Liver (tissue), 9 donors: ENCODE measurements around the gene PLA2G10. TPM values are rescaled to one million over a fixed set of nuclear protein-coding genes. Genes with fewer than 3 reads are reported as not detected.

Experiments
- DNase-seq: peaks from one replicate; pipeline ENCODE4 v3.0.0-alpha.2; 2017; ENCODE audit warnings: low spot score
- H3K27ac ChIP-seq, 2 donors: one replicate each; pipeline ENCODE4 v1.7.0; 2013; ENCODE audit warnings: inconsistent platforms in 2 of 2, low read length in 2 of 2, control low read depth in 1 of 2, low read depth in 1 of 2, mild to moderate bottlenecking in 1 of 2
- H3K27me3 ChIP-seq, 4 donors: one replicate each; pipeline versions ENCODE4 v1.6.1 to v1.7.0; 2013; ENCODE audit warnings: low read length in 3 of 4, inconsistent platforms in 1 of 4, mild to moderate bottlenecking in 1 of 4, moderate library complexity in 1 of 4; ENCODE audit not compliant: control insufficient read depth in 4 of 4, insufficient read depth in 4 of 4
- H3K36me3 ChIP-seq, 4 donors: one replicate each; pipeline versions ENCODE4 v1.6.1 to v1.7.0; 2013; ENCODE audit warnings: low read length in 3 of 4, mild to moderate bottlenecking in 3 of 4, low read depth in 1 of 4, moderate library complexity in 1 of 4; ENCODE audit not compliant: control insufficient read depth in 4 of 4, insufficient read depth in 3 of 4
- H3K4me1 ChIP-seq, 4 donors: one replicate each; pipeline versions ENCODE4 v1.6.1 to v1.7.0; 2013; ENCODE audit warnings: low read length in 3 of 4, mild to moderate bottlenecking in 3 of 4, moderate library complexity in 1 of 4; ENCODE audit not compliant: control insufficient read depth in 4 of 4, insufficient read depth in 4 of 4
- H3K4me3 ChIP-seq, 3 donors: one replicate each; pipeline versions ENCODE4 v1.6.1 to v1.7.0; 2013; ENCODE audit warnings: low read length in 3 of 3, control low read depth in 1 of 3, low read depth in 1 of 3, mild to moderate bottlenecking in 1 of 3
- H3K9ac ChIP-seq, 2 donors: one replicate each; pipeline ENCODE4 v1.7.0; 2013; ENCODE audit warnings: low read length in 2 of 2, mild to moderate bottlenecking in 2 of 2, moderate library complexity in 2 of 2, control low read depth in 1 of 2, low read depth in 1 of 2
- H3K9me3 ChIP-seq, 4 donors: one replicate each; pipeline versions ENCODE4 v1.6.1 to v1.7.0; 2013; ENCODE audit warnings: low read length in 3 of 4; ENCODE audit not compliant: control insufficient read depth in 4 of 4
- ATF3 ChIP-seq: IDR thresholded peaks from 2 replicates; pipeline ENCODE4 v1.6.1; 2016; ENCODE audit warnings: antibody characterized with exemption
- CTCF ChIP-seq: fragments of 150-350 bp; IDR thresholded peaks from 2 replicates; pipeline ENCODE4 v1.5.1; 2017; ENCODE audit warnings: improper control_type of control experiment, low read depth, low read length; ENCODE audit not compliant: missing input control
- EGR1 ChIP-seq, 2 donors: IDR thresholded peaks; 2 replicates each; pipeline ENCODE4 v1.6.1; 2016 to 2018; ENCODE audit warnings: antibody characterized with exemption in 2 of 2, low read depth in 2 of 2
- FOXA1 ChIP-seq: IDR thresholded peaks from 2 replicates; pipeline ENCODE4 v1.6.1; 2016; ENCODE audit warnings: antibody characterized with exemption
- FOXA2 ChIP-seq: IDR thresholded peaks from 2 replicates; pipeline ENCODE4 v1.6.1; 2016; ENCODE audit warnings: antibody characterized with exemption
- HNF4A ChIP-seq, 2 donors: conservative IDR thresholded peaks; 2 replicates each; pipeline ENCODE4 v1.6.1; 2016; ENCODE audit warnings: antibody characterized with exemption in 2 of 2, mild to moderate bottlenecking in 2 of 2
- HNF4G ChIP-seq: IDR thresholded peaks from 2 replicates; pipeline ENCODE4 v1.6.1; 2016; ENCODE audit warnings: antibody characterized with exemption
- JUND ChIP-seq, 2 donors: IDR thresholded peaks; 2 replicates each; pipeline ENCODE4 v1.6.1; 2016; ENCODE audit warnings: antibody characterized with exemption in 2 of 2
- MAX ChIP-seq: IDR thresholded peaks from 2 replicates; pipeline ENCODE4 v1.6.1; 2016; ENCODE audit warnings: antibody characterized with exemption
- RAD21 ChIP-seq, 2 donors: IDR thresholded peaks; 2 replicates each; pipeline ENCODE4 v1.6.1; 2016; ENCODE audit warnings: antibody characterized with exemption in 2 of 2, mild to moderate bottlenecking in 2 of 2
- SP1 ChIP-seq: IDR thresholded peaks from 2 replicates; pipeline ENCODE4 v1.6.1; 2018; ENCODE audit warnings: antibody characterized with exemption, mild to moderate bottlenecking
- TAF1 ChIP-seq: conservative IDR thresholded peaks from 2 replicates; pipeline ENCODE4 v1.6.1; 2016; ENCODE audit warnings: antibody characterized with exemption, mild to moderate bottlenecking
- ZBTB33 ChIP-seq: IDR thresholded peaks from 2 replicates; pipeline ENCODE4 v1.6.1; 2016; ENCODE audit warnings: antibody characterized with exemption
- WGBS: extraction: QIAGEN DNeasy Blood & Tissue Kit; methylation state at CpG from one replicate; pipeline ENCODE4 v1.1.7; 2013; 5-methylcytosine and 5-hydroxymethylcytosine counted together
- polyA plus RNA-seq, 2 donors: library from polyadenylated mRNA; stranded (reverse) in 1 of 2; unstranded in 1 of 2; fragments of 200-250 nt in 1 of 2; fragments of >200 nt in 1 of 2; fragmentation: Nextera tagmentation in 1 of 2; extraction: Ambion mirVana in 1 of 2; gene quantifications; one replicate each; pipeline versions ENCODE4 v1.2.1 to v1.2.3, GENCODE V29; 2013 to 2015
- total RNA-seq, 2 donors: library from RNA; depleted of rRNA; stranded (reverse); fragments of >200 nt; gene quantifications; one replicate each; pipeline ENCODE4 v1.2.3, GENCODE V29; 2014
- donor health status: healthy.
- donor health status: healthy.
- donor health status: healthy.
- donor health status: healthy.
- donor health status: healthy.

PLA2G10 gene
- total and polyA plus RNA-seq, 4 donors, result not detected

- no peak for DNase-seq
- H3K9me3 ChIP-seq, result no peaks in the 10 kb centered on the region
- TF ChIP-seq HNF4A (conservative IDR thresholded peaks at IDR 0.05), result peak in 1 of 2 donors; percentile 38
- no peak for TF ChIP-seq TAF1
- 42% methylated on average over 7 of the region's 7 CpGs for WGBS
- no peak overlapping the region for H3K9ac ChIP-seq
- peaks cover 2 to 10% (median 3%) of the 10 kb centered on the region in 4 donors for H3K36me3 ChIP-seq
- no peak overlapping the region for H3K4me3 ChIP-seq
- H3K27ac ChIP-seq, result no peak overlapping the region
- H3K4me1 ChIP-seq, result peaks cover 4 to 6% (median 5%) of the 10 kb centered on the region in 4 donors
- H3K27me3 ChIP-seq, result no peaks in the 10 kb centered on the region
Observed at GRCh38 chr16:14672403-14672971, 21.6 kb downstream of the PLA2G10 start.

- 86% methylated on average over 4 of the region's 4 CpGs for WGBS
- H3K27me3 ChIP-seq, result no peaks in the 10 kb centered on the region
- no peak for DNase-seq
- H3K36me3 ChIP-seq, result peaks cover 4 to 29% (median 20%) of the 10 kb centered on the region in 4 donors
- peaks cover 4 to 9% (median 6%) of the 10 kb centered on the region in 4 donors for H3K4me1 ChIP-seq
- no peak overlapping the region for H3K27ac ChIP-seq
- H3K4me3 ChIP-seq, result no peak overlapping the region
- no peak overlapping the region for H3K9ac ChIP-seq
- no peak for TF ChIP-seq ATF3
- no peak for TF ChIP-seq HNF4G
- TF ChIP-seq FOXA1, result no peak
- TF ChIP-seq ZBTB33, result no peak
- TF ChIP-seq SP1, result no peak
- no peak for TF ChIP-seq RAD21 (IDR thresholded peaks at IDR 0.05)
- no peak for TF ChIP-seq MAX
- no peak for TF ChIP-seq FOXA2
- no peaks in the 10 kb centered on the region for H3K9me3 ChIP-seq
Observed at GRCh38 chr16:14669776-14670175, 24.3 kb downstream of the PLA2G10 start.

- DNase-seq, result no peak
- no peak overlapping the region for H3K4me3 ChIP-seq
- H3K4me1 ChIP-seq, result peaks cover 4 to 9% (median 6%) of the 10 kb centered on the region in 4 donors
- H3K27me3 ChIP-seq, result no peaks in the 10 kb centered on the region
- no peak overlapping the region for H3K27ac ChIP-seq
- WGBS, result 85% methylated on average over 7 of the region's 7 CpGs
- no peak for TF ChIP-seq HNF4G
- no peak for TF ChIP-seq JUND (IDR thresholded peaks at IDR 0.05)
- TF ChIP-seq EGR1 (IDR thresholded peaks at IDR 0.05; ENCODE audit: low read depth in 2 of 2), result no peak
- no peak for TF ChIP-seq CTCF
- TF ChIP-seq FOXA2, result no peak
- no peak for TF ChIP-seq ZBTB33
- no peak overlapping the region for H3K9ac ChIP-seq
- peaks cover 4 to 40% (median 26%) of the 10 kb centered on the region in 4 donors for H3K36me3 ChIP-seq
- no peaks in the 10 kb centered on the region for H3K9me3 ChIP-seq
Observed at GRCh38 chr16:14668556-14669223, 25.4 kb downstream of the PLA2G10 start.
